K562 (cell line): ENCODE measurements around the gene ZNF488. TPM values are rescaled to one million over a fixed set of nuclear protein-coding genes. Genes with fewer than 3 reads are reported as not detected.

Experiments
- ATAC-seq: fragments of 200-7000 bp; cut with Tn5 transposase; 3 replicates; pipeline ENCODE4 v1.9.1; 2020; ENCODE audit warnings: moderate library complexity
- BruUV-seq: library from RNA; stranded (reverse); fragments of 400-500 nt; replicated peaks from 2 replicates; lab custom pipeline; 2021; lab: Mats Ljungman, UMichigan
- CTCF ChIA-PET: fragments of 300-600 bp; formaldehyde crosslinking; extraction: SDS; loops from one replicate; lab custom pipeline; 2021; ENCODE audit warnings: low intra/inter-chr PET ratio; lab: Yijun Ruan, JAX
- POLR2A ChIA-PET: fragments of 300-600, 350-650 bp; sonication (Branson Sonifier 250); formaldehyde crosslinking; extraction: SDS; loops from one replicate; lab custom pipeline; 2021; ENCODE audit warnings: antibody characterized with exemption, inconsistent platforms; lab: Yijun Ruan, JAX
- DNase-seq, 4 experiments: peaks; one replicate each; pipeline versions ENCODE4 v3.0.0 to v3.0.0-alpha.2; 2011 to 2018; ENCODE audit warnings: low spot score in 3 of 4, mixed read lengths in 3 of 4; ENCODE audit errors: extremely low read depth in 1 of 4
- FAIRE-seq: peaks from 2 replicates; lab custom pipeline; 2011; peaks lifted over from hg19 to GRCh38; lab: Jason Lieb, UNC
- H2AFZ ChIP-seq: 2 replicates; pipeline ENCODE4 v1.6.0; 2011; ENCODE audit warnings: low read depth, low read length, control low read depth, inconsistent platforms
- H3K27ac ChIP-seq: fragments of 200-600 bp; 3 replicates; pipeline ENCODE4 v1.8.0; 2011; ENCODE audit warnings: low read depth, mild to moderate bottlenecking, control low read depth, inconsistent platforms, low read length, moderate library complexity, mixed read lengths; ENCODE audit errors: extremely low read depth
- H3K27me3 ChIP-seq, 2 experiments: fragments of 300-600 bp in 1 of 2; 2 replicates in 1 of 2; 3 replicates in 1 of 2; pipeline versions ENCODE4 v1.6.0 to v1.8.0; 2011; ENCODE audit warnings: inconsistent platforms in 2 of 2, low read length in 2 of 2, mild to moderate bottlenecking in 1 of 2, mixed read lengths in 1 of 2, moderate library complexity in 1 of 2; ENCODE audit not compliant: control insufficient read depth in 2 of 2, insufficient read depth in 2 of 2
- H3K36me3 ChIP-seq: fragments of 300-600 bp; 3 replicates; pipeline ENCODE4 v1.8.0; 2011; ENCODE audit warnings: mild to moderate bottlenecking, low read length, inconsistent platforms; ENCODE audit not compliant: control insufficient read depth, insufficient read depth
- H3K4me1 ChIP-seq, 2 experiments: fragments of 200-600 bp in 1 of 2; replicated peaks in 1 of 2; 2 replicates in 1 of 2; 3 replicates in 1 of 2; pipeline versions ENCODE4 v1.5.1 to v1.8.0; 2011; ENCODE audit warnings: inconsistent platforms in 2 of 2, low read length in 2 of 2, mild to moderate bottlenecking in 1 of 2, mixed read lengths in 1 of 2, moderate library complexity in 1 of 2; ENCODE audit not compliant: control insufficient read depth in 2 of 2, insufficient read depth in 2 of 2
- H3K4me2 ChIP-seq: 2 replicates; pipeline ENCODE4 v1.6.1; 2011; ENCODE audit warnings: low read length, control low read depth, inconsistent platforms, mixed read lengths; ENCODE audit not compliant: insufficient read depth
- H3K4me3 ChIP-seq: fragments of 200-600 bp; sonication (generic), shearing (Covaris generic); 2 replicates; pipeline ENCODE4 v1.5.1; 2016; ENCODE audit warnings: control low read depth, inconsistent platforms
- H3K79me2 ChIP-seq: fragments of 200-600 bp; 3 replicates; pipeline ENCODE4 v1.8.0; 2011; ENCODE audit warnings: low read length, inconsistent platforms; ENCODE audit not compliant: control insufficient read depth, insufficient read depth
- H3K9ac ChIP-seq, 2 experiments: 2 replicates each; pipeline versions ENCODE4 v1.6.0 to v1.6.1; 2011; ENCODE audit warnings: low read depth in 2 of 2, low read length in 2 of 2, control low read depth in 1 of 2, inconsistent platforms in 1 of 2, mild to moderate bottlenecking in 1 of 2, mixed read lengths in 1 of 2; ENCODE audit not compliant: insufficient read depth in 1 of 2
- H3K9me1 ChIP-seq: one replicate; pipeline ENCODE4 v1.6.0; 2011; ENCODE audit warnings: inconsistent platforms, mild to moderate bottlenecking, low read length, moderate library complexity; ENCODE audit not compliant: control insufficient read depth, insufficient read depth
- H3K9me3 ChIP-seq: replicated peaks from 2 replicates; pipeline ENCODE4 v1.5.1; 2011; ENCODE audit warnings: low read depth, low read length, inconsistent platforms; ENCODE audit not compliant: control insufficient read depth, insufficient read depth
- H4K20me1 ChIP-seq: replicated peaks from 2 replicates; pipeline ENCODE4 v1.6.1; 2011; ENCODE audit warnings: low read length, inconsistent platforms, mixed read lengths; ENCODE audit not compliant: control insufficient read depth, insufficient read depth
- CBX8 ChIP-seq: fragments of 200-600 bp; sonication (generic); IDR thresholded peaks from 2 replicates; pipeline ENCODE4 v1.6.1; 2012; ENCODE audit warnings: borderline replicate concordance, mixed run types, low read depth, mild to moderate bottlenecking, moderate library complexity, mixed read lengths, low read length, control low read depth, inconsistent platforms; ENCODE audit not compliant: poor library complexity, severe bottlenecking; ENCODE audit errors: extremely low read depth
- COPS2 ChIP-seq: fragments of 450-650 bp; conservative IDR thresholded peaks from 2 replicates; pipeline ENCODE4 v1.6.1; 2016; ENCODE audit warnings: mild to moderate bottlenecking, moderate library complexity
- MAZ ChIP-seq, 2 experiments: fragments of 450-650 bp in 1 of 2; sonication (generic) in 1 of 2; formaldehyde crosslinking; IDR thresholded peaks in 1 of 2; conservative IDR thresholded peaks in 1 of 2; 2 replicates each; pipeline versions ENCODE4 v1.4.0 to v1.5.0; 2020; ENCODE audit warnings: mild to moderate bottlenecking in 1 of 2, missing genetic modification reagents in 1 of 2
- MBD1 ChIP-seq: fragments of 250-450 bp; sonication (Bioruptor Pico); IDR thresholded peaks from 2 replicates; pipeline ENCODE4 v1.8.0; 2022; ENCODE audit warnings: inconsistent platforms
- MCM3 ChIP-seq: fragments of 450-650 bp; IDR thresholded peaks from 2 replicates; pipeline ENCODE4 v1.6.1; 2016
- POLR2AphosphoS5 ChIP-seq: IDR thresholded peaks from 2 replicates; pipeline ENCODE4 v1.6.1; 2011; ENCODE audit warnings: mild to moderate bottlenecking, low read depth, low read length, moderate library complexity; ENCODE audit not compliant: control insufficient read depth, insufficient read depth
- WGBS: fragments of 100-300 bp; shearing (Covaris generic); methylation state at CpG from one replicate; pipeline ENCODE4 v1.1.6; 2016; ENCODE audit warnings: low coverage, mixed read lengths; ENCODE audit not compliant: insufficient coverage; ENCODE audit errors: missing lambda C conversion rate; 5-methylcytosine and 5-hydroxymethylcytosine counted together
- in situ Hi-C: fragments of 300-500 bp; cut with MboI; formaldehyde crosslinking; loops from 4 replicates; pipeline ENCODE4 v1.15.0; 2018; ENCODE audit warnings: inconsistent platforms, mixed read lengths
- intact Hi-C: fragments of 100-400 bp; cut with micrococcal nuclease; formaldehyde crosslinking; loops from 2 replicates; pipeline ENCODE4 v1.14.2; 2022
- polyA plus RNA-seq, 8 experiments: library from polyadenylated mRNA; depleted of rRNA in 4 of 8; stranded (reverse) in 5 of 8; unstranded in 3 of 8; fragments of >200 nt; fragmentation: Nextera tagmentation in 2 of 8; fragmentation: Illumina TruSeq in 1 of 8; extraction: Ambion mirVana in 2 of 8; extraction: Trizol in 1 of 8; gene quantifications; 2 replicates each; pipeline versions ENCODE4 v1.2.1 to v1.2.3, GENCODE V29; 2011 to 2014; ENCODE audit warnings: inconsistent platforms in 1 of 8, missing spikeins in 1 of 8
- total RNA-seq, 7 experiments: library from RNA; depleted of rRNA in 6 of 7; stranded (reverse); fragments of >200 nt in 6 of 7; fragmentation: Illumina TruSeq in 2 of 7; extraction: Trizol in 2 of 7; gene quantifications; 2 replicates each; pipeline versions ENCODE4 v1.2.1 to v1.2.3, GENCODE V29; 2011 to 2021; ENCODE audit warnings: low replicate concordance in 1 of 7

Gene ZNF488
- total and polyA plus RNA-seq, 9 of the 15 experiments (the other 6 are each of a cell fraction or from before 2014, with no cell fraction given): 0.03 to 0.09 (median 0.05) TPM; not detected in 3

GRCh38 chr10:47408606-47409005, 24.5 kb upstream of the ZNF488 start:
- ATAC-seq (no peak), FAIRE-seq (no peak), DNase-seq (no peak)
- no peaks in the 10 kb centered on the region for H3K36me3 ChIP-seq
- no peak overlapping the region for H2AFZ ChIP-seq
- CTCF ChIA-PET: no interaction called here
- no peak overlapping the region for H3K9ac ChIP-seq
- H3K79me2 ChIP-seq: no peaks in the 10 kb centered on the region
- no peaks in the 10 kb centered on the region for H4K20me1 ChIP-seq
- peaks cover 16 to 35% of the 10 kb centered on the region in 2 experiments for H3K4me1 ChIP-seq
- WGBS: 64% methylated on average over 5 of the region's 6 CpGs
- POLR2A ChIA-PET: no interaction called here
- peaks cover 3 to 12% of the 10 kb centered on the region in 2 experiments; a peak in 2 of 5 replicates for H3K27me3 ChIP-seq
- BruUV-seq: no TSS peak
- H3K4me2 ChIP-seq: no peak overlapping the region
- in situ Hi-C loops: no loop called here
- no peak overlapping the region for H3K27ac ChIP-seq
- TF ChIP-seq CBX8 (no peak), MAZ (CRISPR knock-in tag; conservative IDR thresholded peaks at IDR 0.05 in 1 of 2, IDR thresholded peaks at IDR 0.05 in 1 of 2) (no peak), MBD1 (no peak), COPS2 (no peak), MCM3 (no peak), POLR2AphosphoS5 (no peak)
- no peaks in the 10 kb centered on the region for H3K9me3 ChIP-seq
- intact Hi-C loops: no loop called here
- no peaks in the 10 kb centered on the region for H3K9me1 ChIP-seq
- H3K4me3 ChIP-seq: no peak overlapping the region
